Osteocyte (in vitro differentiated cells): Measurements from ENCODE around the gene PDZRN4. TPM values are rescaled to one million over a fixed set of nuclear protein-coding genes. Genes with fewer than 3 reads are reported as not detected.

ENCODE experiments used
- DNase-seq: peaks from one replicate; pipeline ENCODE4 v3.0.0; 2021; ENCODE audit warnings: mixed read lengths; ENCODE audit not compliant: unreplicated experiment; ENCODE audit errors: extremely low spot score
- H3K27ac Mint-ChIP-seq: one replicate; pipeline ENCODE4 v1.8.0; 2021; ENCODE audit warnings: mild to moderate bottlenecking, mixed read lengths; ENCODE audit not compliant: unreplicated experiment
- H3K27me3 Mint-ChIP-seq: one replicate; pipeline ENCODE4 v1.8.0; 2021; ENCODE audit warnings: mixed read lengths; ENCODE audit not compliant: unreplicated experiment
- H3K36me3 Mint-ChIP-seq: one replicate; pipeline ENCODE4 v1.8.0; 2021; ENCODE audit warnings: mixed read lengths; ENCODE audit not compliant: unreplicated experiment
- H3K4me1 Mint-ChIP-seq: one replicate; pipeline ENCODE4 v1.8.0; 2021; ENCODE audit warnings: mixed read lengths; ENCODE audit not compliant: unreplicated experiment
- H3K4me3 Mint-ChIP-seq: one replicate; pipeline ENCODE4 v1.8.0; 2021; ENCODE audit warnings: mild to moderate bottlenecking, moderate library complexity, mixed read lengths; ENCODE audit not compliant: unreplicated experiment
- H3K9me3 Mint-ChIP-seq: one replicate; pipeline ENCODE4 v1.8.0; 2021; ENCODE audit warnings: mixed read lengths; ENCODE audit not compliant: unreplicated experiment
- total RNA-seq: library from RNA; stranded (reverse); gene quantifications from 2 replicates; pipeline ENCODE4 v1.2.1, GENCODE V29; 2021
- TF ChIP-seq, protein P1 (sequence below): fragments of 200-600 bp; sonication (generic); IDR thresholded peaks from 2 replicates; pipeline ENCODE4 v1.5.0; 2021; ENCODE audit warnings: antibody characterized with exemption, mild to moderate bottlenecking, moderate library complexity

PDZRN4 gene
- total RNA-seq, 1 donor from 2014 or later: not detected

DNA sequence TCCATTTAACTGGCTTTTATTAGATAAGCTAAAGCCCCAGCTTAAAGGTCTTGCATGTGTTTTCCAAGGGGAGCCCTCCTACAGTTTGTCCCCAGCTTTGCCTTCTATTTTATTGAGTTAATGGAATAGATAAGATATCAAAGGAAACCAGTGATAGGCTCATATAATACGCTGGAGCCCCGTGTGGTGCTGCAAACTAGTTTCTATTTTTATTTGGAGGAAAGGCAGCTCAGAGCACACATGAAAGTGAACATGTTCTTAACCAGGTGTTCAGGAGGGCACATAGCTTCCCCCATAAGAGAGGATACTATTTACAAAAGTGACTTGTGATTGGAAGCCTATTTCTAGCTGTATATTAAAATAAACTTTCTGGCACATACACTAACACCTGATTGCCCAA is 251.7 kb downstream of the PDZRN4 start:
- no peaks in the 10 kb centered on the region for H3K36me3 Mint-ChIP-seq
- no peak overlapping the region for H3K27ac Mint-ChIP-seq
- TF ChIP-seq, protein P1, sequence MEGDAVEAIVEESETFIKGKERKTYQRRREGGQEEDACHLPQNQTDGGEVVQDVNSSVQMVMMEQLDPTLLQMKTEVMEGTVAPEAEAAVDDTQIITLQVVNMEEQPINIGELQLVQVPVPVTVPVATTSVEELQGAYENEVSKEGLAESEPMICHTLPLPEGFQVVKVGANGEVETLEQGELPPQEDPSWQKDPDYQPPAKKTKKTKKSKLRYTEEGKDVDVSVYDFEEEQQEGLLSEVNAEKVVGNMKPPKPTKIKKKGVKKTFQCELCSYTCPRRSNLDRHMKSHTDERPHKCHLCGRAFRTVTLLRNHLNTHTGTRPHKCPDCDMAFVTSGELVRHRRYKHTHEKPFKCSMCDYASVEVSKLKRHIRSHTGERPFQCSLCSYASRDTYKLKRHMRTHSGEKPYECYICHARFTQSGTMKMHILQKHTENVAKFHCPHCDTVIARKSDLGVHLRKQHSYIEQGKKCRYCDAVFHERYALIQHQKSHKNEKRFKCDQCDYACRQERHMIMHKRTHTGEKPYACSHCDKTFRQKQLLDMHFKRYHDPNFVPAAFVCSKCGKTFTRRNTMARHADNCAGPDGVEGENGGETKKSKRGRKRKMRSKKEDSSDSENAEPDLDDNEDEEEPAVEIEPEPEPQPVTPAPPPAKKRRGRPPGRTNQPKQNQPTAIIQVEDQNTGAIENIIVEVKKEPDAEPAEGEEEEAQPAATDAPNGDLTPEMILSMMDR: no peak
- H3K9me3 Mint-ChIP-seq: no peaks in the 10 kb centered on the region
- no peaks in the 10 kb centered on the region for H3K27me3 Mint-ChIP-seq
- no peak for DNase-seq
- no peak overlapping the region for H3K4me3 Mint-ChIP-seq
- H3K4me1 Mint-ChIP-seq: no peaks in the 10 kb centered on the region

DNA sequence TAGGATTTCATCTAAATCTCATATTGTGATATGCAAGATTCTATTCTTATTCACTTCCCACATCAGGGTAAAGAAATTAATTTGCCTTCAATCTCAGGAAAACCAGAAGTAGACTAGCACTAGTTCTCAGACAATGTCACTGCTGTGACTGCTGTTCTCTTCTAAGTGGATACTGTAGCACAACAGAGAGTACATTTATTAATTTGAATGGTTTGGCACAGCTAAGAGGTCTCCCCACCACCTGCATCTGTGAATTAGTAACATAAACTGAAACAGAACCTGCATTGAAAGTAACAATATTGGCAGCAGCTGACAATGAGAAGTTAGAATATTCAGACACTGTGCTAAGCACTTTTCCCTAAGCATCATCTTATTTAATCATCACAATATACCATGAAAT is 253.1 kb downstream of the PDZRN4 start:
- Mint-ChIP-seq H3K4me3 (no peak overlapping the region), H3K27me3 (no peaks in the 10 kb centered on the region)

DNA sequence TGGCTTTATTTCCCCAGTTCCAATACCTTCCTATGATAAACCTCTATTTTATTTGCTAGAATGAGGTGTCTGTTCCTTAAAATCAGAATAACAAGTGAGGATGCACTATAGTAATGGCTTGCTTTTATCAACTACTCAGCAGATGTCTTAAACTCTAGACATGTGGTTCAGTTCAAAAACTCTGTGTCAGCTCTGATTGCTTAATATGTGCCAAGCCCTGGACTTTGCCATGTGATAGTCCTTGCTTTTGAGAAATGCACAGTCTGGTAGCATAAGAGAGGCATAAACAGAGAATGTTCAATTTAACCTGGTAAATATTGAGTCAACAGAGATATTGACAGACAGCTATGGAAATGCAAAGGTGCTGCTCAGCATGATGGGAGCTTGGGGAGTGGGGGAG is 254.8 kb downstream of the PDZRN4 start:
- no peaks in the 10 kb centered on the region for H3K4me1 Mint-ChIP-seq

More for the DNA sequence above, 253.1 kb downstream of the PDZRN4 start:
- Mint-ChIP-seq H3K36me3 (no peaks in the 10 kb centered on the region), H3K9me3 (no peaks in the 10 kb centered on the region), H3K4me1 (no peaks in the 10 kb centered on the region), H3K27ac (no peak overlapping the region)
- DNase-seq: no peak
- TF ChIP-seq, protein P1: no peak

DNA sequence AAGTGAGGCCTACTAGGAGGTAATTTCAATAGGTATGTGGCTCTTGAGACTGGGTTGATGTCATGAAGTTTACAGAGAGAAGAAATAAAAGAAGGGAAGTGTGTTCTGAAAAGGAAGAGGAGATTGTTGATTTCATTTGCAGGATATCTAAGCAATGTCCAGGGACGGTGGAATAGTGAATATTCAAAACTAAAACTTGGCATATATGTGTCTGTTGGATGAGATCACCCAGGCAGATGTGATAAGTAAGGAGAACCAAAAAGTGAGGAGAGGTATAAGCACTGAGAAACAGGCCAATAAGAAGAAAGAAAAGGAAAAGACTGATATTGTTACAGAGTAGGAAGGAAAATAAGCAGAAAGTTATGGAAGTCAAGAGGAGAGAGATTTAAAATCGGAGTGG is 255.6 kb downstream of the PDZRN4 start:
- Mint-ChIP-seq H3K36me3 (no peaks in the 10 kb centered on the region), H3K9me3 (no peaks in the 10 kb centered on the region)

More for the DNA sequence above, 254.8 kb downstream of the PDZRN4 start:
- DNase-seq: no peak
- Mint-ChIP-seq H3K9me3 (no peaks in the 10 kb centered on the region), H3K27ac (no peak overlapping the region), H3K27me3 (no peaks in the 10 kb centered on the region), H3K36me3 (no peaks in the 10 kb centered on the region), H3K4me3 (no peak overlapping the region)
- TF ChIP-seq, protein P1: no peak

DNA sequence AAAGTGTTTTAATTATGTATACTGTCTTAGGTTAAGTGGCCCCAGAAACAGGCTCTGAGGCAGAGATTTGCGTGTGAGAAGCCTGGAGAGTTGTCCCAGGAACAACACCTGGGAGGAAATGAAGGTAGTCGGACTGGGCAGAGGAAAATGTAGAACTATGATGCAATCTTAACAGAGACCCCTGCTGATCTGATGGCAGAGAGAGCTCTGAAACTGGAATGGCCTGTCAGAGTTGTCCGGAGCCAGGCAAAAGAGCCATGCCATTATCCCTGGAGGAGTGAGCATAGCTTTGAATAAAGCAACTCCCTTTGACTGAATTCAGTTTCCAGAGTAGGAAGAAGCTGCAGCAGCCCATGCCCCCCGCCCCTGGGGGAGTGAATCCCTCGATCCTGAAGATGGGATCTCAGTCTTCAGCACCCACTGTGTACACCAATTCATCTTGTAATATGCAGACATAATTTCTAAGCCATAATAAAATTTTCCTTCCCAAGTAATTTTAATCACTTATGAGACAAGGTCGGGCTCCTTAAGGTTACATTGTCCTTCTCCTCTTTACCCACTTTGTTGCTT is 264.8 kb downstream of the PDZRN4 start:
- Mint-ChIP-seq H3K27ac (no peak overlapping the region), H3K27me3 (no peaks in the 10 kb centered on the region), H3K4me3 (no peak overlapping the region), H3K9me3 (no peaks in the 10 kb centered on the region), H3K36me3 (no peaks in the 10 kb centered on the region), H3K4me1 (no peaks in the 10 kb centered on the region)
- TF ChIP-seq, protein P1: no peak
- DNase-seq: no peak

More for the DNA sequence above, 255.6 kb downstream of the PDZRN4 start:
- no peak overlapping the region for H3K4me3 Mint-ChIP-seq
- TF ChIP-seq, protein P1: no peak
- no peak overlapping the region for H3K27ac Mint-ChIP-seq
- no peaks in the 10 kb centered on the region for H3K27me3 Mint-ChIP-seq
- H3K4me1 Mint-ChIP-seq: no peaks in the 10 kb centered on the region
- DNase-seq: no peak
